HG03108 (cell line): ENCODE measurements around the gene GPR137.
A peak's percentile ranks its signal among the peaks of the same experiment; 100 is the strongest.
"Not testable (repeated sequence)": the region's sequence is repeated elsewhere in the genome, so short reads cannot be mapped to it uniquely, and the experiment has no call there.

Source experiments
- ATAC-seq: cut with Tn5 transposase; IDR thresholded peaks from one replicate; pipeline ENCODE4 v1.9.1; 2021; ENCODE audit warnings: moderate library complexity; ENCODE audit not compliant: unreplicated experiment

The GPR137 gene

DNA sequence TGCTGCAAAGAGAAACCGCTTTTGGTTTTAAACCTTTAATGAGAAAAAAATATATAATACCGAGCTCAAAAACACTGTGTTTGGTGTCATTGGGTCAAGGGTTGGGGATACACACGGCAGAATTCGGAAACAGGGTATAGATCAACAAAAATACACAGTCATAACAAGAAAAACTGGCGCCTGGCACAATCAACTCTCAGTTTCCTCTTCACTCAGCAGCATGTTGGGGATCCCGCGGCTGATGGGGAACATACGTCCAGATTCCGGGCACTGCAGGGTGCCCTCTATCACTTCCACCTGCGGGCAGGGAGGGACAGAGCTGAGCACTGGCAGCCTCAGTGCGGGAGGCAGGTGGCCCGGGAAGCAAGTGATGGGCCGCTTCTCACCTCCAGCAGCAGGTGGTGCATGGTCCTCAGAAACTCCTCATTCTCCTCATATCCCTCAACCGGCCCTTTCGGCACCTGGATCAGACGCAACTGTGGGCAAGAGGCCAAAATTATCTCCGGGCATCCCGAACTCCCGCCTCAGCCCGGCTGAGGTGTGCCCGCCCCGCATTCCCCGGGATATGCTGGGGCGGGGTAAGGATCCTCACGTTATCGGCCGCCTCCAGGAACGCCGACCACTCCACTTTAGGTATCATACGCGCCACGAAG is 31.1 kb downstream of the GPR137 start:
- ATAC-seq, result no peak

DNA sequence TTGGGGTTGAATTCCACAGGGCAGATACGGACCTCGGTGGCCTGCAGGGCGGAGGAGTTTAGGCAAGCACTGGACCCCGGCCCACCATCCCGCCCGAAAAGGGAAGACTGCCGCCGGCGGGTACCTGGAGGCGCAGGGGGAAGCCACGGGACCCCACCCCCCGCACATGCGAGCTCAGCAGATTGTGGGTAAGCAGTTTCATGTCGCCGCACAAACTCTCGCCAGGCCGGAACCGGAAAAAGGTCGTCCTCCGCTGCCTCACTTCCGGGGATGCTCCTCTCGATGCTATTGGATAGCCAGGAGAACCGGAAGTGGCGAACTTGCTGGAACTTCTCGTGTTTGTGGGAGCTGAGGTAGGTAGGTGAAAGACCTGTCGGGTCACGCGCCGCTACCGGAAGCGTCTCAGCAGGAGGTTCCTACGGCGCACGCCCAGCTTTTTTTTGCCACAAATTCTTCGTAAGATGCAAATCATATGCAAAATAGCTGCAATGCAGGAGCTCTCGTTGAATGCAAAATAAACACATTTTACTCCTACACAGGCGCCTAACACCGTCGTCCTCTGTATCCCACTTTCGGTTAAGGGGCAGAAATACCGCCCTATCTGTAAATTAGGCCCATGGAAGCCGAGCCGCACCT is 31.8 kb downstream of the GPR137 start, which contains the start of gene TRMT112:
TSS of gene TRMT112 (minus strand) at position 235 of the 636 bp plus-strand sequence. CDS start at position 202, 33 bp downstream.
- peak; percentile 55 for ATAC-seq

DNA sequence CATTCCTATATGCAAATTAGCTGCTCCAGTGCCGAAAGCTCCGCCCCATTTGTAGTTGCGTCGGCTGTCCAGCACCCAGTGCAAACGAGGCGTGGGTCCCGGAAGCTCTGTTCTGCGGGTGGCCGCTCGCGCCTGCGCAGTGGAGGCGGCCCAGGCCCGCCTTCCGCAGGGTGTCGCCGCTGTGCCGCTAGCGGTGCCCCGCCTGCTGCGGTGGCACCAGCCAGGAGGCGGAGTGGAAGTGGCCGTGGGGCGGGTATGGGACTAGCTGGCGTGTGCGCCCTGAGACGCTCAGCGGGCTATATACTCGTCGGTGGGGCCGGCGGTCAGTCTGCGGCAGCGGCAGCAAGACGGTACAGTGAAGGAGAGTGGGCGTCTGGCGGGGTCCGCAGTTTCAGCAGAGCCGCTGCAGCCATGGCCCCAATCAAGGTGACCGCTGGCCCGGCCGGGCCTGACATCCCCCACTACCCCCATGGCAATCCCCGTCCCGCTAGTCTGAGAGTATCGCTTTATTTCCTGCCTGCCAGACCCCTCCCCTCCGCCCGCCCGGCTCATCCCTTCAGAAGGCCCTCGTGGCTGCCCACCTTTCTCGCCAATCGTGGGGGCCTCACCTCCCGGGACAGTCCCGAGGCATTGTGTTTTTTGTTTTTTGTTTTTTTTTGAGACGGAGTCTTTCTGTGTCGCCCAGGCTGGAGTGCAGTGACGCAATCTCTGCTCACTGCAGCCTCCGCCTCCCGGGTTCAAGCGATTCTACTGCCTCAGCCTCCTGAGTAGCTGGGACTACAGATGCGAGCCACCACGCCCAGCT is 32.5 kb downstream of the GPR137 start, which contains the start of gene PRDX5:
TSS of gene PRDX5 (plus strand) at position 161 of the 805 bp plus-strand sequence. CDS start at position 256, 95 bp downstream.
- peak; percentile 68 for ATAC-seq

DNA sequence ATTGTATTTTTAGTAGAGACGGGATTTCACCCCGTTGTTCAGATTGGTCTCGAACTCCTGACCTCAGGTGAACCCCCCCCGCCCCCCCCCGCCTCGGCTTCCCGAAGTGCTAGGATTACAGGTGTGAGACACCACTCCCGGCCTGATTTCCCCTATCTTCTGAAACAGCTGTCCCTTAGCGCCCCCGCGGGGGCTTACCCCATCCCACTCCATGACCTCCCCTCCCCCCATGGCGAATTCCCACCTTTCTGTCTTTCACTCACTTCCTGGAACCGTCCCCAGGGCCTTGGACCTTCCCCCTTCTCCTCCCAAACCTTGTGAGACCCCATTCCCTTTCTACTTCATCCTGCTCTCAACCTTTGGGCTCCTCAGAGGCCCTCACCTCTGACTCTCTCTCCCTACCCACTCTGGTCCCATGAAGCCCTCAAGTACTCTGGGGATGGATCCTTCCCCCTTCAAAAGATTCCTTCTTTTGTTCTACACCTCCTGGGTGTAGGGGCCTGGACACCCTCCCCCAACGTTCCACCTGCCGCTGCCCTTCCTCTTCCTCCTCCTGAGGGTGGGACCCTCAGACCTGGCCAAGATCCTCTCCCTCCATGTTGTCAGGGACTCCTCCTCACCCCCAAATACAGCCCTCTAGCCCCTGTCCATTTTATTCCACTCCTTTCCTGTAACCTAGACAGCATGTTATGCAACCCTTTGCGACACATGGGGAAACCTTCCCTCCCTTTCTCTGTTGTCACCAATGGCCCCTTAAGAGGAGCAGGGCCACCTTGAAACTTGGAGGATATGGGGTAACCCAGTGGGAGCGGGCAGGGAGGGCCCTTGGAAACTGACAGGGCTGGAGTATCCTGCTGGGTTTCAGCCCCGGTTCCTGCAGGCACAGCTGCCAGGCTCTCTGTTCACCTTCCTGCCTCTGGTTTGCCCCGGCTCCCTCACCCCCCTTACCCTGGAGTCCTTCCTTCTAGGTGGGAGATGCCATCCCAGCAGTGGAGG is 33.4 kb downstream of the GPR137 start:
- no peak for ATAC-seq

DNA sequence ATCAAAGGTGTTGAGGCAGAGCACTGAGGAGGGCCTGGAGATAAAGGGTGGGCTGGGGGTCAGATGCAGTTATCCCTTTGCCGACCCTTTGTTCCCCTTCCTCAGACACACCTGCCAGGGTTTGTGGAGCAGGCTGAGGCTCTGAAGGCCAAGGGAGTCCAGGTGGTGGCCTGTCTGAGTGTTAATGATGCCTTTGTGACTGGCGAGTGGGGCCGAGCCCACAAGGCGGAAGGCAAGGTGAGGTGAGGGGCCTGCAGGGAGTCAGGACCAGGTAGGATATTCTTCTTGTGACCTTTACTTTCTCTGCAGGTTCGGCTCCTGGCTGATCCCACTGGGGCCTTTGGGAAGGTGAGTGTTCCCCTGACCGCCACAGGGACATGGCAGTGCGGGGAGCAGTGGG is 34.9 kb downstream of the GPR137 start:
- ATAC-seq, result no peak

DNA sequence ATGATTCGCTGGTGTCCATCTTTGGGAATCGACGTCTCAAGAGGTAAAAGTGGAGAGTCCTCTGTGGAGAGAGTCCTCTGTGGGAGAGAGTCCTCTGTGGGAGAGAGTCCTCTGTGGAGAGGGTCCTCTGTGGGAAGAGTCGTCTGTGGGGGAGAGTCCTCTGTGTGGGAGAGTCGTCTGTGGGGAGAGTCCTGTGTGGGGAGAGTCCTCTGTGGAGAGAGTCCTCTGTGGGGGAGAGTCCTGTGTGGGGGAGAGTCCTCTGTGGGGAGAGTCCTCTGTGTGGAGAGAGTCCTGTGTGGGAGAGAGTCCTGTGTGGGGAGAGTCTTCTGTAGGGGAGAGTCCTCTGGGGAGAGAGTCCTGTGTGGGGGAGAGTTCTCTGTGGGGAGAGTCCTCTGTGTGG is 35.4 kb downstream of the GPR137 start:
- ATAC-seq, result no peak

DNA sequence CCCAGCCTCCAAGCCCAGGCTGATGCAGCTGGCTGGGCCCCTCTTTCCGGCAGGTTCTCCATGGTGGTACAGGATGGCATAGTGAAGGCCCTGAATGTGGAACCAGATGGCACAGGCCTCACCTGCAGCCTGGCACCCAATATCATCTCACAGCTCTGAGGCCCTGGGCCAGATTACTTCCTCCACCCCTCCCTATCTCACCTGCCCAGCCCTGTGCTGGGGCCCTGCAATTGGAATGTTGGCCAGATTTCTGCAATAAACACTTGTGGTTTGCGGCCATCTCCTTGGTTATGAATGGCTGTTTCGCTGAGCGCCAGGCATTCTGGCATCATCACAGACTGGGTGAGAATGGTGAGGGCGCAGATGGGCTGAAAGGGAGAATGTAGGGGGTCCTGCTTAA is 35.9 kb downstream of the GPR137 start:
- ATAC-seq, result no peak

DNA sequence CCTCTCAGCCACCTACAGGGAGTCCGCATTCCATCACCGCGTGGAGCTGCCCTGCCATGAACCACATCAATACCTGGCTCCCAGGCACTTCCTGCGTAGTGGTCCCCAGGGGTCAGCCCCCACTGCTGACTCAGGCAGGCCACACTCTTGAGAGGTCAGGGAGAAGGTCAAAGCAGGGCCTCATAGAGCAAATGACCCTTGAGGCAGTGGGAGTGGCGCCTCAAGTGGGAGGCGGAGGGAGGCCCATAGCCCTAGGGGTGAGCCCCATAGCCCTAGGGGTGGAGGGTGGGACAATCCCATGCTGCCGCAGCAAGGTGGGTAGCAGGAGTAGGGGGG is 37.2 kb downstream of the GPR137 start:
- no peak for ATAC-seq

DNA sequence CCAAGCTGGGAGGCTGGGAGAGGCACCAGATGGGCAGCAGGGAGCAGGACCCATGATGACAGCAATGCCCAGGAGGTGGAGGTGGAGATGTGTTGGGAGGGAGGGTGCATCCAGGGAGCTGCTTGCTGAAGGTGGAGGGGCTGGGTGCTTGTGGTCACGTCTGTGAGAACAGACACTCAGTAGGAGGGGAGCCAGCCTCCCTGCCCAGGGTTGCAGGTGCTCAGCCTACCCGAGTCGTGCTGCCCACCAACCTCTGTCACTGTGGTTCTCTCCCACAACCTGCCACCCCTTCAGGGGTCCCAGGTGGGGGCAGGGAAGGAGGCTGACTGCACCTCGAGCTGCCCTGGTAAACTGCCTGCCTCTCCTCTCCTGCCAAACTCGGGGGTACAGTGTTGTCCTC is 37.7 kb downstream of the GPR137 start:
- ATAC-seq, result no peak

DNA sequence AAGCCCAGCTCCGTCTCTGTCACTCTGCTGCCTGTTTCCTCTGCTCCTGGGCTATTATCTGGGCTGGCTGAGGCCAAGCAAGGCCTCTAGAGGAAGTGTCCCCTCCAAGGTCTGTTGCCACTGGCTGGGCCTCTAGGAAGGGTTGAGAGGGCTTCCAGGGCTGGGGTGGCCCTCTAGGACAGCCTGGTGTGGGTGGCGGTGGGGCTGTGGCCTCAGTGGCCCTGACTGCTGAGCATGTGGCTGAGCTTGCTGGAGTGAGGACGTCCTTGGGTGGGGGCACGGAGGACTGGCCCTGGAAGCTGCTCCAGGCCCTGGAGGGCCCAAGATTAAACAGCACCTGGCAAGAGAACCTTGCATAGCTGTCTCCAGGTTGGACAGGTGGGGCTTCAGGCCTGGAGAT is 38.3 kb downstream of the GPR137 start:
- not testable (repeated sequence) for ATAC-seq

DNA sequence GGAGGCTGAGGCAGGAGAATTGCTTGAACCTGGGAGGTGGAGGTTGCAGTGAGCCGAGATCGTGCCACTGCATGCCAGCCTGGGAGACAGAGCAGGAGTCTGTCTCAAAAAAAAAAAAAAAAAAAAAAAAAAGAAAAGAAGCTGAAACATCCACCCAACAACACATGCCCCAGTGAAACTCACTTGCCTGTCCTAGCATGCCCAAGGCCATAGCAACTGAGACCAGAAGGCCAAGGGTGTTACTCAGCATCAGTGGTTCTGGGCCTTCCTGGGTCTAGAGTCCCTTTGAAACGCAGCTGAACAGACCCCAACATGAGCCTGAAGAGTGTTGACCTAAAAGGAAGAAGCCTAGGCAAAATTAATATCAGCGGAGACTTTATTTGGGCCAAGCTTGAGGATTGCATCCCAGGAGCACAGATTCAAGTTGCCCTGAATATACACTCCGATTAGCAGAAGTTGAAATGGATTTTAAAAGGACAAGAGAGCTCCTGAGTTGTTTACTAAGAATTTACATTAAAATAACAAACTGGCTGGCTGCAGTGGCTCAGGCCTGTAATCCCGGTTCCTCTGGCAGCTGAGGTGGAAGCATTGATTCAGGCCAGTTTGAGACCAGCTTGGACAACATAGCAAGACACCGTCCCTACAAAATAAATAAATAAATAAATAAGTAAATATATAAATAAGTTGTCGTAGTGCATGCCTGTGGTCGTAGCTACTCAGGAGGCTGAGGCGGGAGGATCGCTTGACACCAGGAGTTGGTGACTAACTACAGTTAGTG is 39.2 kb downstream of the GPR137 start:
- no peak for ATAC-seq

DNA sequence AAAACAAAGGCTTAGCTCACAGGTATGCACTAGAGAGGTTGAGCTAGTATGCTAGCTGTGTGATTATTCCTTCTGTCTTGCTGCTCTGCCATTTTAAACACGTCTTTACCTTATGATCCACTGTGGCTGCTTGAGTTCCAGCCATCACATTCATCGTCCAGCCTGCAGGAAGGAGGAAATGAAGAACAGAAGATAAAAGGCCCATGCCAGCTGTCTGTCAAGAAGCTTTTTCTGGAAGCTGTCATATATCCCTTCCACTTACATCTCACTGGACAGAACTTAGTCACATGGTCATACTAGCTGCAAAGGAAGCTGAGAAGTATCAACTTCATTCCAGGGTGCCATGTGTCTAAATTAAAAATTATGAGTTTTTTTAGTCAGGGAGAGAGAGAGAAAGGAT is 41.7 kb downstream of the GPR137 start:
- ATAC-seq, result no peak

DNA sequence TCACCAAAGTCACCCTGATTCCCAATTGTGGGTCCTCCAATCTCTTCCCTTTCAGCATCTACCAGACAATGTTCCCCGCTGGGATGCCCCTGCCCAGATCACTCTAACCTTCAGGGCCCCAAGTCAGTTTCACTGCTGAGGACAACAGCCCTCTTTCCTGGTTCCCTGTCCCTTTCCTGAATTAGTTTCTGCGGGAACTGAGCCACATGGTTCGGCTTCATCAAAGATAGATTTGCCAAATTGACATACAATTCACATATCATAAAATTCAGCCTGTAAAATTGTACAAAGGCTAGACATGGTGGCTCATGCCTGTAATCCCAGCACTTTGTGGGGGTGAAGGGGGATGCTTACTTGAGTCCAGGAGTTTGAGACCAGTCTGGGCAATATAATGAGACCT is 42.3 kb downstream of the GPR137 start:
- no peak for ATAC-seq

DNA sequence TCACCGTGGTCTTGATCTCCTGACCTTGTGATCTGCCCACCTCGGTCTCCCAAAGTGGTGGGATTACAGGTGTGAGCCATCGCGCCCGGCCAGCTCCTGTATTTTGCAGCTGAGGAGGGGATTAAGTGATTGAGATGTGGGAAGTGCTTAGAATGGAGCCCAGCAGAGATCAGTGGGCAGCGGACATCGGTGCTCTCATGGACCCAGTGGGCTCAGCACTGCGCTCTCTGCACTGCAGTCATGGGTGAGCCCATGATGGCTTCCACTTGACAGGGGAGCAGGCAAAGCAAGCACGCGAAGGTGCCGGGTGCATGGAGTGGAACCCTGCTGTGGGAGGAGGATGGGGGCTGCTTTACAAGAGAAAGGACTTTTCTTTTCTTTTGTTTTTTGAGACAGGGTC is 45.2 kb downstream of the GPR137 start:
- ATAC-seq, result no peak

DNA sequence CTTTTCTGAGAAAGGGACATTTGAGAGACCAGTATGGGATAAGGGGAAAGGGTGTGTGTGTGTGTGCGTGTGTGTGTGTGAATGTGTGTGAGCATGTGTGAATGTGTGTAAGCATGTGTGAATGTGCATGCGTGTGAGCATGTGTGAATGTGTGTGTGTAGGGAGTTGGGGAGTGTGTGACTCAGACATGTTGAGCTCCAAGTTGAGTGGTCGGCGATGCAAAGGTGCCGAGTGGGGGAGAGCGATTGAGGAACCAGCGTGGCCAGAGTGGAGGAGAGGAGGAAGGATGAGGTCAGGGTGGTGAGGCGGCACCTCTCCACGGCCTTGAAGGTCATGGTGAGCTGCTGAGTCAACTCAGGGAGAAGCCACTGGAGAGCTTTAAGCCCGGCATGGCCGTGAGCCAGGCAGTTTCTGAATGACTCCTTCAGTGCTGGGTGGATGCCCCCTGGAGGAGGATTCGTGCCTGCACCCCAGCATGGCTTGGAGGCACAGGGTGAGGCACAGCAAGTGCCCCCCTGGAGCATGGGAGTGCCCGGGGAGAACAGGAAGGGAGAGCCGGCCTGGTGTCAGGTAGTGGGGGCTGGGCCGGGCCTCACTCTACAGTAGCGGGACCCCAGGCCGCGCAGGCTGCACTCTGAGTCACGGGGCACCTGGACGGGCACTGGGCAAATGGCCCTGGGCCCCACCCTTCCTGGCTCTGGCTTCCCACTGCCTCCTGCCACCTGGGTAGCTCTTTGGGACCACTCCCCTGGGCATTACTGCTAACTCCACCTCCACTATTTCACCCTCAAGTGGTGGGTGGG is 46.1 kb downstream of the GPR137 start:
- peak; percentile 49 for ATAC-seq

DNA sequence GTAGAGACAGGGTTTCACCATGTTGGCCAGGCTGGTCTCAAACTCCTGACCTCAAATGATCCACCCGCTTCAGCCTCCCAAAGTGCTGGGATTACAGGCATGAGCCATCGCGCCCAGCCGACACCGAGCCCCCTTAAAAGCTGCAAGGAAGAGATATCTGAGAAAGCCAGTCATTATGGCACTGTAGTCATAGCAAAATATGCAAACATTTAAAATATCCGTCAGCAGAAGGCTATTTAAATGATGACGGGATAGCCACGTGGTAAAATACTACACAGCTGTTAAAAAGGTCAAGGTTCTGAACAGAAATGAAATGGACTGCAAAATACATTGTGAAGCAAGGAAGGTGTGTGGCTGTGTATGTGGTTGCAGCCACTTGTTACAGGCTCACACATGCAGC is 47.9 kb downstream of the GPR137 start:
- no peak for ATAC-seq

DNA sequence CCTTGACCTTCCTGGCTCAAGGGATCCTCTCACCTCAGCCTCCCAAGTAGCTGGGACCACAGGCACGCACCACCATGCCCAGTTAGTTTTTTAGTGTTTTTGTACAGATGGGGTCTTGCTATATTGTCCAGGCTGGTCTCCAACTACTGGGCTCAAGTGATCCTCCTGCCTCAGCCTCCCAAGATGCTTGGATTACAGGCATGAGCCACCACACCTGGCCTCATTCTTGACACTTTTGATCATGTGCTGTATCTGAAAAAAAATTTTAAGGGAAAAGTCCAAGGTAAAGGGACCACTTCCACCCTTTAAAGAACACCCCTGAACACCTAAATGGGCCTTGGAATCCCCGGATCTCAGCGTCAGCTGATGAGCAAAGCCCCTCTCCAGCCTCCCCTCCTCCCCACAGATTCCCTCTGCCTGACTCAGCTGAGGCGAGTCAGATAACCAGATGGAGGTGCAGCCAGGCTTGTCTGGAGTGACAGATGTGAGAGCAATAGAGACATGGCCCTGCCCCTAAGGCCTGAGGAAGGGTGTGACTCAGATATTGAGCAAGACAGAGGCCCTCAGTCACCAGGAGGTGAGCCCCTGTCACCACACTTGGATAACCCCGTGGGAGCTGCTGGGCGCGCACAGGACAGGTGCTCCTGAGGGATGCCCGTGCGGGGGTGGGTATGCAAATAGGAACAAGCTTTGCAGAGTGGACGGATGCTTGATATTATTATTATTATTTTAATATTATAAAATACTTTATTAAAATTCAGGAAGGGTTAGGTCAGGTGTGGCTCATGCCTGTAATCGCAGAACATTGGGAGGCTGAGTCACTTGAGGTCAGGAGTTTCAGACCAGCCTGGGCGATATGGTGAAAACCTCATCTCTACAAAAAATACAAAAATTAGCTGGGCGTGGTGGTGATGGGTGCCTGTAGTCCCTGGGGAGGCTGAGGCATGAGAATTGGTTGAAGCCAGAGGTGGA is 49.4 kb downstream of the GPR137 start:
- peak; percentile 76 for ATAC-seq
